ENCODE measurements around the gene SELENOS.

Gene SELENOS

GRCh38 chr15:101277038-101277822 lies at the start of gene SELENOS:
Gene SELENOS, minus strand, starts transcription at chr15:101277485. Its CDS starts 68 bp downstream, at chr15:101277417.
- peak; percentile 70 to 80 for DNase-seq (ENCODE audit: low read depth in 1 of 2, low spot score in 1 of 2)

GRCh38 chr15:101326462-101327146 lies 49.3 kb upstream of the SELENOS start:
- no peak for DNase-seq (ENCODE audit: low read depth in 1 of 2, low spot score in 1 of 2)

GRCh38 chr15:101326026-101326315 lies 48.7 kb upstream of the SELENOS start:
- DNase-seq (ENCODE audit: low read depth in 1 of 2, low spot score in 1 of 2), result no peak

GRCh38 chr15:101325263-101326025 lies 48.2 kb upstream of the SELENOS start:
- DNase-seq (ENCODE audit: low read depth in 1 of 2, low spot score in 1 of 2), result no peak

- DNase-seq (ENCODE audit: low read depth in 1 of 2, low spot score in 1 of 2), result no peak
Measured at GRCh38 chr15:101324524-101325177, 47.4 kb upstream of the SELENOS start.

- no peak for DNase-seq (ENCODE audit: low read depth in 1 of 2, low spot score in 1 of 2)
Measured at GRCh38 chr15:101323793-101324523, 46.7 kb upstream of the SELENOS start.

- DNase-seq (ENCODE audit: low read depth in 1 of 2, low spot score in 1 of 2), result no peak
Measured at GRCh38 chr15:101322854-101323477, 45.7 kb upstream of the SELENOS start.

- DNase-seq (ENCODE audit: low read depth in 1 of 2, low spot score in 1 of 2), result no peak
Measured at GRCh38 chr15:101322016-101322695, 44.9 kb upstream of the SELENOS start.

- DNase-seq (ENCODE audit: low read depth in 1 of 2, low spot score in 1 of 2), result peak; percentile 19 to 47
Measured at GRCh38 chr15:101320501-101321052, 43.3 kb upstream of the SELENOS start.

GRCh38 chr15:101318839-101319238 lies 41.6 kb upstream of the SELENOS start:
- no peak for DNase-seq (ENCODE audit: low read depth in 1 of 2, low spot score in 1 of 2)

GRCh38 chr15:101318147-101318819 lies 41.0 kb upstream of the SELENOS start:
- no peak for DNase-seq (ENCODE audit: low read depth in 1 of 2, low spot score in 1 of 2)

- DNase-seq (ENCODE audit: low read depth in 1 of 2, low spot score in 1 of 2), result no peak
Measured at GRCh38 chr15:101317336-101317872, 40.1 kb upstream of the SELENOS start.

GRCh38 chr15:101316529-101316928 lies 39.2 kb upstream of the SELENOS start:
- DNase-seq (ENCODE audit: low read depth in 1 of 2, low spot score in 1 of 2), result no peak

- no peak for DNase-seq (ENCODE audit: low read depth in 1 of 2, low spot score in 1 of 2)
Measured at GRCh38 chr15:101315736-101316135, 38.5 kb upstream of the SELENOS start.

GRCh38 chr15:101314336-101315125 lies 37.2 kb upstream of the SELENOS start:
- no peak for DNase-seq (ENCODE audit: low read depth in 1 of 2, low spot score in 1 of 2)

- DNase-seq (ENCODE audit: low read depth in 1 of 2, low spot score in 1 of 2), result no peak
Measured at GRCh38 chr15:101313041-101313761, 35.9 kb upstream of the SELENOS start.

- DNase-seq (ENCODE audit: low read depth in 1 of 2, low spot score in 1 of 2), result no peak
Measured at GRCh38 chr15:101310508-101310907, 33.2 kb upstream of the SELENOS start.
